Caco-2 (cell line): ENCODE data around the gene FOXB2. TPM values are rescaled to one million over a fixed set of nuclear protein-coding genes. Genes with fewer than 3 reads are reported as not detected.

Source experiments
- BruUV-seq: library from RNA; stranded (reverse); fragments of 400-500 nt; replicated peaks from 2 replicates; lab custom pipeline; 2021; lab: Mats Ljungman, UMichigan
- CTCF ChIA-PET: fragments of 300-600 bp; sonication (Branson Sonifier 250); formaldehyde crosslinking; loops from one replicate; lab custom pipeline; 2022; ENCODE audit warnings: antibody characterized with exemption; lab: Charles Lee
- POLR2A ChIA-PET: fragments of 300-600 bp; sonication (Branson Sonifier 250); formaldehyde crosslinking; loops from one replicate; lab custom pipeline; 2022; ENCODE audit warnings: antibody characterized with exemption; lab: Charles Lee
- DNase-seq, 2 experiments: peaks; one replicate each; pipeline versions ENCODE4 v3.0.0 to v3.0.0-alpha.2; 2020 to 2022
- H3K27me3 ChIP-seq: replicated peaks from 2 replicates; pipeline ENCODE4 v1.6.0; 2011; ENCODE audit warnings: low read length; ENCODE audit not compliant: control insufficient read depth, insufficient read depth
- H3K36me3 ChIP-seq: 2 replicates; pipeline ENCODE4 v1.5.1; 2011; ENCODE audit warnings: low read length; ENCODE audit not compliant: control insufficient read depth, insufficient read depth
- H3K4me1 ChIP-seq: fragments of 250-450 bp; sonication (Bioruptor Pico); 2 replicates; pipeline ENCODE4 v1.5.1; 2020; ENCODE audit warnings: mild to moderate bottlenecking
- H3K4me3 ChIP-seq: 2 replicates; pipeline ENCODE4 v1.5.1; 2011; ENCODE audit warnings: low read depth, mild to moderate bottlenecking, control low read depth, low read length
- H3K9me3 ChIP-seq: fragments of 250-450 bp; sonication (Bioruptor Pico); 2 replicates; pipeline ENCODE4 v1.5.1; 2020; ENCODE audit warnings: mild to moderate bottlenecking, moderate library complexity
- H3K27ac Mint-ChIP-seq: one replicate; pipeline ENCODE4 v1.8.0; 2022; ENCODE audit warnings: mixed read lengths; ENCODE audit not compliant: unreplicated experiment
- H3K27me3 Mint-ChIP-seq: one replicate; pipeline ENCODE4 v1.8.0; 2022; ENCODE audit warnings: mixed read lengths; ENCODE audit not compliant: insufficient read depth, unreplicated experiment
- H3K36me3 Mint-ChIP-seq: one replicate; pipeline ENCODE4 v1.8.0; 2022; ENCODE audit warnings: mild to moderate bottlenecking, mixed read lengths; ENCODE audit not compliant: insufficient read depth, unreplicated experiment
- H3K4me1 Mint-ChIP-seq: one replicate; pipeline ENCODE4 v1.8.0; 2022; ENCODE audit warnings: low read depth, mixed read lengths; ENCODE audit not compliant: unreplicated experiment
- H3K4me3 Mint-ChIP-seq: one replicate; pipeline ENCODE4 v1.8.0; 2022; ENCODE audit warnings: mild to moderate bottlenecking, moderate library complexity, mixed read lengths; ENCODE audit not compliant: unreplicated experiment
- H3K9me3 Mint-ChIP-seq: one replicate; pipeline ENCODE4 v1.8.0; 2022; ENCODE audit warnings: mixed read lengths; ENCODE audit not compliant: unreplicated experiment
- CTCF ChIP-seq, 2 experiments: fragments of 200-600 bp in 1 of 2; IDR thresholded peaks; 1 replicate in 1 of 2; 2 replicates in 1 of 2; pipeline versions ENCODE4 v1.5.1 to v1.8.0; 2011 to 2022; ENCODE audit warnings: antibody characterized with exemption in 1 of 2, control low read depth in 1 of 2, inconsistent platforms in 1 of 2, low read depth in 1 of 2, low read length in 1 of 2, mild to moderate bottlenecking in 1 of 2, moderate library complexity in 1 of 2; ENCODE audit not compliant: insufficient read depth in 1 of 2, severe bottlenecking in 1 of 2, unreplicated experiment in 1 of 2
- intact Hi-C: fragments of 100-400 bp; cut with micrococcal nuclease; formaldehyde crosslinking; loops from one replicate; pipeline ENCODE4 v1.10.0; 2022; ENCODE audit not compliant: unreplicated experiment
- total RNA-seq: library from RNA; stranded (reverse); gene quantifications from 2 replicates; pipeline ENCODE4 v1.2.3, GENCODE V29; 2022

FOXB2 gene
- total RNA-seq, 1 experiment from 2014 or later: not detected

- intact Hi-C loops: no loop called here
- H3K4me1 ChIP-seq: no peaks in the 10 kb centered on the region
- H3K27me3 ChIP-seq: no peaks in the 10 kb centered on the region
- H3K36me3 ChIP-seq: no peaks in the 10 kb centered on the region
- no peaks in the 10 kb centered on the region for H3K9me3 ChIP-seq
- Mint-ChIP-seq H3K4me1 (no peaks in the 10 kb centered on the region), H3K36me3 (no peaks in the 10 kb centered on the region), H3K27ac (no peak overlapping the region), H3K27me3 (no peaks in the 10 kb centered on the region), H3K9me3 (no peaks in the 10 kb centered on the region), H3K4me3 (no peak overlapping the region)
- no peak for TF ChIP-seq CTCF (IDR thresholded peaks at IDR 0.05; ENCODE audit: insufficient read depth in 1 of 2, low read depth in 1 of 2, low read length in 1 of 2, severe bottlenecking in 1 of 2, unreplicated experiment in 1 of 2)
- POLR2A ChIA-PET: no interaction called here
- no TSS peak for BruUV-seq
- H3K4me3 ChIP-seq: no peak overlapping the region
- CTCF ChIA-PET: no interaction called here
- no peak for DNase-seq
These were observed 44.3 kb downstream of the FOXB2 start for GRCh38 chr9:77063645-77064285.

DNA sequence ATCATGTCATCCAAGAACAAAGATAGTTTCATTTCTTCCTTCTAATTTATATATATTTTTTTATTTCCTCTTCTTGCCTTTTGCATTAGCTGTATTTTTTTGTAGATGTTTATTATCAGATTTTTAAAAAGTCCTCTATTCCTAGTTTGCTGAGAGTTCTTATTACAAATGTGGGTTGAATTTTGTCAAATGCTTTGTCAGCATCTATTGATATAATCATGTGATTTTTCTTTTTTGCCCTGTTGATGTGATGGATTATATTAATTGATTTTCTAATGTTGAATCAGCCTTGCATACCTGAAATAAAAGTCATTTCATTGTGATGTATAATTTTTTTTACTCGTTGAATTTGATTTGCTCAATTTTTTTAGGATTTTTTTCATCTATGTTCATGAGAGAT lies 46.9 kb downstream of the FOXB2 start:
- Histone ChIP-seq H3K9me3 (no peaks in the 10 kb centered on the region), H3K4me1 (no peaks in the 10 kb centered on the region), H3K4me3 (no peak overlapping the region), H3K36me3 (no peaks in the 10 kb centered on the region), H3K27me3 (no peaks in the 10 kb centered on the region)
- ChIA-PET POLR2A (no interaction called here), CTCF (no interaction called here)
- intact Hi-C loops: no loop called here
- Mint-ChIP-seq H3K27me3 (no peaks in the 10 kb centered on the region), H3K4me1 (no peaks in the 10 kb centered on the region), H3K36me3 (no peaks in the 10 kb centered on the region), H3K27ac (no peak overlapping the region), H3K9me3 (no peaks in the 10 kb centered on the region), H3K4me3 (no peak overlapping the region)
- no TSS peak for BruUV-seq
- TF ChIP-seq CTCF (IDR thresholded peaks at IDR 0.05; ENCODE audit: insufficient read depth in 1 of 2, low read depth in 1 of 2, low read length in 1 of 2, severe bottlenecking in 1 of 2, unreplicated experiment in 1 of 2): no peak
- DNase-seq: no peak

Other genes starting within 250 kb of the FOXB2 start
- gene PRUNE2, start 113.5 kb upstream of the FOXB2 start, total RNA-seq: 3.5 and 3.7 TPM in 2 replicates
- 14.3 and 16.9 TPM in 2 replicates for gene VPS13A, start 157.9 kb downstream of the FOXB2 start, total RNA-seq